H9 (cell line): ENCODE measurements around the gene AGK. TPM values are rescaled to one million over a fixed set of nuclear protein-coding genes. Genes with fewer than 3 reads are reported as not detected.

Experiments
- DNase-seq: peaks from one replicate; pipeline ENCODE4 v3.0.0-alpha.2; 2017
- H2AFZ ChIP-seq: one replicate; pipeline ENCODE4 v1.6.1; 2013; ENCODE audit warnings: mild to moderate bottlenecking, low read length, control low read depth, moderate library complexity
- H2AK5ac ChIP-seq: 2 replicates; pipeline ENCODE4 v1.6.1; 2013; ENCODE audit warnings: low read length, control low read depth, mixed read lengths; ENCODE audit not compliant: insufficient read length
- H2BK120ac ChIP-seq: one replicate; pipeline ENCODE4 v1.6.1; 2013; ENCODE audit warnings: low read depth, mild to moderate bottlenecking, low read length, control low read depth, inconsistent platforms; ENCODE audit not compliant: poor library complexity, severe bottlenecking
- H2BK12ac ChIP-seq: 2 replicates; pipeline ENCODE4 v1.6.1; 2013; ENCODE audit warnings: low read length, control low read depth, mixed read lengths, low read depth; ENCODE audit not compliant: insufficient read length
- H2BK15ac ChIP-seq: 2 replicates; pipeline ENCODE4 v1.6.1; 2013; ENCODE audit warnings: low read depth, low read length, control low read depth
- H2BK20ac ChIP-seq: one replicate; pipeline ENCODE4 v1.6.1; 2013; ENCODE audit warnings: low read depth, mild to moderate bottlenecking, low read length, control low read depth, inconsistent platforms; ENCODE audit not compliant: poor library complexity, severe bottlenecking
- H2BK5ac ChIP-seq: 2 replicates; pipeline ENCODE4 v1.6.1; 2013; ENCODE audit warnings: low read length, control low read depth, mixed read lengths; ENCODE audit not compliant: insufficient read length
- H3K14ac ChIP-seq: 2 replicates; pipeline ENCODE4 v1.6.1; 2013; ENCODE audit warnings: low read length, control low read depth; ENCODE audit not compliant: insufficient read depth
- H3K18ac ChIP-seq: 2 replicates; pipeline ENCODE4 v1.6.1; 2013; ENCODE audit warnings: low read depth, mild to moderate bottlenecking, mixed read lengths, low read length, control low read depth; ENCODE audit not compliant: insufficient read length
- H3K23ac ChIP-seq: 2 replicates; pipeline ENCODE4 v1.6.1; 2013; ENCODE audit warnings: low read length, control low read depth, mixed read lengths, low read depth; ENCODE audit not compliant: insufficient read length
- H3K23me2 ChIP-seq: 2 replicates; pipeline ENCODE4 v1.6.1; 2013; ENCODE audit warnings: low read depth, mild to moderate bottlenecking, mixed read lengths, low read length, control low read depth; ENCODE audit not compliant: insufficient read length, poor library complexity, severe bottlenecking
- H3K27ac ChIP-seq: 2 replicates; pipeline ENCODE4 v1.5.1; 2013; ENCODE audit warnings: low read length, control low read depth, mixed read lengths, low read depth; ENCODE audit not compliant: insufficient read length
- H3K27me3 ChIP-seq: 2 replicates; pipeline ENCODE4 v1.6.1; 2013; ENCODE audit warnings: low read length, control low read depth, inconsistent platforms; ENCODE audit not compliant: insufficient read depth
- H3K4ac ChIP-seq: 2 replicates; pipeline ENCODE4 v1.6.1; 2013; ENCODE audit warnings: low read depth, mild to moderate bottlenecking, control low read depth, inconsistent platforms, low read length, moderate library complexity
- H3K4me1 ChIP-seq: 2 replicates; pipeline ENCODE4 v1.6.1; 2013; ENCODE audit warnings: low read length, control low read depth, inconsistent platforms; ENCODE audit not compliant: insufficient read depth
- H3K4me2 ChIP-seq: 2 replicates; pipeline ENCODE4 v1.6.1; 2013; ENCODE audit warnings: low read length, control low read depth, mixed read lengths; ENCODE audit not compliant: insufficient read length, insufficient read depth
- H3K56ac ChIP-seq: 2 replicates; pipeline ENCODE4 v1.6.1; 2013; ENCODE audit warnings: low read depth, mild to moderate bottlenecking, mixed read lengths, low read length, control low read depth; ENCODE audit not compliant: insufficient read length
- H3K79me1 ChIP-seq: 2 replicates; pipeline ENCODE4 v1.6.1; 2013; ENCODE audit warnings: low read depth, mild to moderate bottlenecking, moderate library complexity, low read length, control low read depth, inconsistent platforms; ENCODE audit not compliant: insufficient read depth, poor library complexity, severe bottlenecking
- H3K79me2 ChIP-seq: 2 replicates; pipeline ENCODE4 v1.6.1; 2013; ENCODE audit warnings: low read length, control low read depth, inconsistent platforms; ENCODE audit not compliant: insufficient read depth
- H3K9ac ChIP-seq: 2 replicates; pipeline ENCODE4 v1.6.1; 2013; ENCODE audit warnings: low read length, control low read depth, mixed read lengths; ENCODE audit not compliant: insufficient read length; ENCODE audit errors: extremely low read depth
- H3K9me3 ChIP-seq: one replicate; pipeline ENCODE4 v1.6.1; 2013; ENCODE audit warnings: low read depth, low read length, inconsistent platforms; ENCODE audit not compliant: control insufficient read depth
- H3T11ph ChIP-seq: one replicate; pipeline ENCODE4 v1.6.1; 2013; ENCODE audit warnings: mild to moderate bottlenecking, low read length, control low read depth, inconsistent platforms
- H4K20me1 ChIP-seq: one replicate; pipeline ENCODE4 v1.6.1; 2013; ENCODE audit not compliant: control insufficient read depth, insufficient read length, insufficient read depth
- H4K5ac ChIP-seq: 2 replicates; pipeline ENCODE4 v1.6.1; 2013; ENCODE audit warnings: low read depth, mild to moderate bottlenecking, mixed read lengths, low read length, control low read depth; ENCODE audit not compliant: insufficient read length
- H4K8ac ChIP-seq: replicated peaks from 2 replicates; pipeline ENCODE4 v1.6.1; 2013; ENCODE audit warnings: low read length, control low read depth, mixed read lengths, low read depth; ENCODE audit not compliant: insufficient read length
- H4K91ac ChIP-seq: 2 replicates; pipeline ENCODE4 v1.6.1; 2013; ENCODE audit warnings: low read depth, mild to moderate bottlenecking, moderate library complexity, mixed read lengths, low read length, control low read depth; ENCODE audit not compliant: insufficient read length
- H3K27ac Mint-ChIP-seq, 3 experiments: 2 replicates in 2 of 3; 3 replicates in 1 of 3; pipeline ENCODE4 v1.8.0; 2020 to 2021; ENCODE audit warnings: mixed read lengths in 3 of 3, mild to moderate bottlenecking in 1 of 3, moderate library complexity in 1 of 3
- H3K27me3 Mint-ChIP-seq: 2 replicates; pipeline ENCODE4 v1.8.0; 2021; ENCODE audit warnings: low read depth, mild to moderate bottlenecking, moderate library complexity, mixed read lengths
- H3K36me3 Mint-ChIP-seq, 3 experiments: 2 replicates in 2 of 3; 3 replicates in 1 of 3; pipeline ENCODE4 v1.8.0; 2020 to 2021; ENCODE audit warnings: low read depth in 3 of 3, mixed read lengths in 3 of 3; ENCODE audit not compliant: insufficient read depth in 1 of 3
- H3K4me1 Mint-ChIP-seq, 2 experiments: 2 replicates each; pipeline ENCODE4 v1.8.0; 2020; ENCODE audit warnings: mixed read lengths in 2 of 2
- H3K4me3 Mint-ChIP-seq, 2 experiments: 2 replicates in 1 of 2; 3 replicates in 1 of 2; pipeline ENCODE4 v1.8.0; 2020 to 2021; ENCODE audit warnings: mild to moderate bottlenecking in 2 of 2, mixed read lengths in 2 of 2, moderate library complexity in 1 of 2
- H3K9me3 Mint-ChIP-seq, 2 experiments: 2 replicates in 1 of 2; 3 replicates in 1 of 2; pipeline ENCODE4 v1.8.0; 2020; ENCODE audit warnings: mild to moderate bottlenecking in 2 of 2, mixed read lengths in 2 of 2, moderate library complexity in 1 of 2
- WGBS: extraction: QIAGEN DNeasy Blood & Tissue Kit; methylation state at CpG from one replicate; pipeline ENCODE4 v1.1.7; 2013; ENCODE audit warnings: missing lambda C conversion rate, low lambda C conversion rate, mixed read lengths; ENCODE audit not compliant: insufficient read length; ENCODE audit errors: extremely low coverage; 5-methylcytosine and 5-hydroxymethylcytosine counted together
- total RNA-seq: library from RNA; stranded (reverse); gene quantifications from 2 replicates; pipeline ENCODE4 v1.2.1, GENCODE V29; 2021
- TF ChIP-seq, protein P1 (sequence below): fragments of 200-600 bp; sonication (generic); conservative IDR thresholded peaks from 3 replicates; pipeline ENCODE4 v1.8.0; 2021; ENCODE audit warnings: antibody characterized with exemption, mild to moderate bottlenecking

The AGK gene
- total RNA-seq, 1 experiment from 2014 or later: 35.1 TPM

DNA sequence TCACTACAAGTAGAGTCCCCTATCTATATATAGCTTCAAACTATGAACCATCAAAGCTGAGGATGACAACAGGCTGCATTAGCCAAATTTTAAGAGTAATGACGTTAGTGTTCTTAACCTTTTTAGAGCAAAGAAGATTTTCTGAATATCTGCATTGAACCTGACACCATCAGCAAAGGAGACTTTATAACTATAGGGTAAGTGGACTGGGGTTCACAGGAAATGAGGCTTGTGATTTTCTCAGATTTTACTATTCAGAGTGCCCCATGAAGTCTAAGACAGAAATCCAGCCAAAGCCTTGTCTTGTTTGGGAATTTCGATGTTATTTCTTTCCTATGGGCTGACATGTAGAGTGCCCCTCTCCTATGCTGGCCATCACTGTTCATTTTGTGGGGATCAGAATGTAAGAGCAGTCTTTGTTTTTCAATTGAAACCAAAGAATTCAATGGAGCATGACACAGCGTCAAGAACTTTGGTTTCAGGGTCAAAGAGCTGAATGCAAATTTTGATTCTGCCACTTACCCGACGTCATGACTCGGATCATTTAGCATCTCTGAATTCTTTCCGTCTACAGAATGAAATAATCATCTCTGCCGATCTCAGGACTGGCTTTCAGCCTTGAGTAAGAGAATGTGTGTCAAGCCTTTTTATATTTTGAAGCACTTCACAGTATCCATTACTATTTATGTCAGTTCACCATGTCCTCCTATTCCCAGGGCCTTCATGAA lies 98.1 kb downstream of the AGK start:
- H3K27ac ChIP-seq: no peak overlapping the region
- WGBS: no CpG with 5 or more reads among the region's 8 CpGs

More for the DNA sequence above, 98.1 kb downstream of the AGK start:
- no peaks in the 10 kb centered on the region for H3K4me1 ChIP-seq
- no peak overlapping the region for H2BK20ac ChIP-seq
- no peaks in the 10 kb centered on the region for H4K20me1 ChIP-seq
- H3K14ac ChIP-seq: no peak overlapping the region
- no peak overlapping the region for H2BK15ac ChIP-seq
- no peak overlapping the region for H3K18ac ChIP-seq
- H3K9me3 Mint-ChIP-seq: no peaks in the 10 kb centered on the region
- H2BK120ac ChIP-seq: no peak overlapping the region
- H3K23ac ChIP-seq: no peak overlapping the region
- H2AK5ac ChIP-seq: no peak overlapping the region
- H3K79me2 ChIP-seq: no peaks in the 10 kb centered on the region
- H3K23me2 ChIP-seq: no peaks in the 10 kb centered on the region
- H4K91ac ChIP-seq: no peak overlapping the region
- H4K5ac ChIP-seq: no peak overlapping the region
- H3K9me3 ChIP-seq: no peaks in the 10 kb centered on the region
- H3K4ac ChIP-seq: no peak overlapping the region; the same call in 1 of the 2 replicates
- TF ChIP-seq, protein P1, sequence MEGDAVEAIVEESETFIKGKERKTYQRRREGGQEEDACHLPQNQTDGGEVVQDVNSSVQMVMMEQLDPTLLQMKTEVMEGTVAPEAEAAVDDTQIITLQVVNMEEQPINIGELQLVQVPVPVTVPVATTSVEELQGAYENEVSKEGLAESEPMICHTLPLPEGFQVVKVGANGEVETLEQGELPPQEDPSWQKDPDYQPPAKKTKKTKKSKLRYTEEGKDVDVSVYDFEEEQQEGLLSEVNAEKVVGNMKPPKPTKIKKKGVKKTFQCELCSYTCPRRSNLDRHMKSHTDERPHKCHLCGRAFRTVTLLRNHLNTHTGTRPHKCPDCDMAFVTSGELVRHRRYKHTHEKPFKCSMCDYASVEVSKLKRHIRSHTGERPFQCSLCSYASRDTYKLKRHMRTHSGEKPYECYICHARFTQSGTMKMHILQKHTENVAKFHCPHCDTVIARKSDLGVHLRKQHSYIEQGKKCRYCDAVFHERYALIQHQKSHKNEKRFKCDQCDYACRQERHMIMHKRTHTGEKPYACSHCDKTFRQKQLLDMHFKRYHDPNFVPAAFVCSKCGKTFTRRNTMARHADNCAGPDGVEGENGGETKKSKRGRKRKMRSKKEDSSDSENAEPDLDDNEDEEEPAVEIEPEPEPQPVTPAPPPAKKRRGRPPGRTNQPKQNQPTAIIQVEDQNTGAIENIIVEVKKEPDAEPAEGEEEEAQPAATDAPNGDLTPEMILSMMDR: no peak
- H3K27me3 ChIP-seq: no peaks in the 10 kb centered on the region
- H3K4me3 Mint-ChIP-seq: no peak overlapping the region
- peak overlapping the region in 1 of 3 experiments; percentile 41; a peak in 1 of 7 replicates for H3K27ac Mint-ChIP-seq
- H4K8ac ChIP-seq: no peak overlapping the region
- H3K36me3 Mint-ChIP-seq: peaks cover 4 to 8% (median 7%) of the 10 kb centered on the region in 3 experiments; a peak in 6 of 7 replicates
- no peak overlapping the region for H3K4me2 ChIP-seq
- no peak overlapping the region for H3T11ph ChIP-seq
- no peak for DNase-seq
- H2BK5ac ChIP-seq: no peak overlapping the region
- H3K56ac ChIP-seq: no peak overlapping the region
- no peak overlapping the region for H2AFZ ChIP-seq
- H2BK12ac ChIP-seq: no peak overlapping the region
- no peaks in the 10 kb centered on the region for H3K79me1 ChIP-seq
- H3K27me3 Mint-ChIP-seq: no peaks in the 10 kb centered on the region; the same call in 1 of the 2 replicates
- H3K4me1 Mint-ChIP-seq: peaks cover 15 to 18% of the 10 kb centered on the region in 2 experiments
- H3K9ac ChIP-seq: no peak overlapping the region
